ENCODE results near the gene GIPC2.
A peak's percentile ranks its signal among the peaks of the same experiment; 100 is the strongest.
"Not testable (repeated sequence)": the region's sequence is repeated elsewhere in the genome, so short reads cannot be mapped to it uniquely, and the experiment has no call there.

The GIPC2 gene

DNA sequence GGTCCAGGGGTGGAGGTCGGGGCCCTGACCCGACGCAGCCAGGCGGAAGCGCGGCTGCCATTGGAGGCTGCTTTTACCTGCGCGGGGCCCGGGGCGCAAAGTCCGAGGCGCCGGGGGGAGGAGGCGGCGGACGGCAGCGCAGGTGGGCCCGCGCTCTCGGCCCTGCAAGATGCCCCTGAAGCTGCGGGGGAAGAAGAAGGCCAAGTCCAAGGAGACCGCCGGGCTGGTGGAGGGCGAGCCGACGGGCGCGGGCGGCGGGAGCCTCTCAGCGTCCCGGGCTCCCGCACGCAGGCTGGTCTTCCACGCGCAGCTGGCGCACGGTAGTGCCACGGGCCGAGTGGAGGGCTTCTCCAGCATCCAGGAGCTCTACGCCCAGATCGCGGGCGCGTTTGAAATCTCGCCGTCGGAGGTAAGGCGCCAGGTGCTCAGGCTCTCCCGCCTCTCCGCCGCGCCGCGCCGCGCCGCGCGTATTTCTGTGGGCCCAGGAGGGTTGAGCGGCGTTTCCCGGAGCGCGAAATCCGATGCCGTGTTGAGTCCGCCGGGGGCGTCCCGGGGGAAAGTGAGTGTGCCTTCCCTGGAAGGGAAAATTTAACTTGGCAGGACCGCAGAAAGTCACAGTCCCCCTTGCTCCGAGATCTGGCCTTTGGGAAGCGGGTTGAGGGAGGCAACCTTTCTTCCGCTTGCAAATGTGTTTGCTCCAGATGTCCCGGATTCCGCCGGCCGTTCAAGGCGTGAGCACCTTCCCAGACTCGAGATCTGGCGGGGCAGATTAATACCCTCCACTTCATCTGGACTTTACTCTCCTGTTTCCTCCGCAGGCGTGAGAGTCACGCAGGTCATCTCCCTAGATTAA, at the start of gene GIPC2:
GIPC2 (plus strand) TSS at position 41 of the 853 bp plus-strand sequence; CDS start at position 170, 129 bp downstream.
- Histone ChIP-seq H3K9ac (ENCODE audit: low read depth, low read length) (peak within 1 kb of the TSS; percentile 69), H3K27me3 (ENCODE audit: control insufficient read depth, insufficient read depth, low read length) (peaks cover 44% of the 10 kb centered on the region), H3K4me1 (ENCODE audit: control insufficient read depth, insufficient read depth, low read length) (peaks cover 16% of the 10 kb centered on the region; the same call in 1 of the 2 replicates), H3K27ac (ENCODE audit: low read depth, low read length) (no peak within 1 kb of the TSS), H3K9me3 (ENCODE audit: control insufficient read depth, insufficient read depth, low read length) (no peaks in the 10 kb centered on the region), H3K36me3 (ENCODE audit: control insufficient read depth, insufficient read depth, low read length) (no peaks in the 10 kb centered on the region), H3K4me3 (ENCODE audit: low read depth, low read length) (peak within 1 kb of the TSS; percentile 76)

GRCh38 chr1:77996734-77997133, 49.0 kb upstream of the GIPC2 start:
- Histone ChIP-seq H3K4me3 (ENCODE audit: low read depth, low read length) (no peak overlapping the region), H3K27me3 (ENCODE audit: control insufficient read depth, insufficient read depth, low read length) (no peaks in the 10 kb centered on the region), H3K9me3 (ENCODE audit: control insufficient read depth, insufficient read depth, low read length) (no peaks in the 10 kb centered on the region), H3K4me1 (ENCODE audit: control insufficient read depth, insufficient read depth, low read length) (no peaks in the 10 kb centered on the region), H3K27ac (ENCODE audit: low read depth, low read length) (no peak overlapping the region), H3K36me3 (ENCODE audit: control insufficient read depth, insufficient read depth, low read length) (peaks cover 24% of the 10 kb centered on the region), H3K9ac (ENCODE audit: low read depth, low read length) (no peak overlapping the region)

- H3K4me3 ChIP-seq (ENCODE audit: low read depth, low read length); H3K9ac ChIP-seq (ENCODE audit: low read depth, low read length); H3K9me3 ChIP-seq (ENCODE audit: control insufficient read depth, insufficient read depth, low read length); H3K27ac ChIP-seq (ENCODE audit: low read depth, low read length); H3K36me3 ChIP-seq (ENCODE audit: control insufficient read depth, insufficient read depth, low read length); H3K27me3 ChIP-seq (ENCODE audit: control insufficient read depth, insufficient read depth, low read length): not testable (repeated sequence)
- H3K4me1 ChIP-seq (ENCODE audit: control insufficient read depth, insufficient read depth, low read length) = peaks cover 12% of the 10 kb centered on the region
Measured at GRCh38 chr1:78000536-78000935, 45.2 kb upstream of the GIPC2 start.

GRCh38 chr1:78003070-78003746, 42.6 kb upstream of the GIPC2 start:
- H3K9ac ChIP-seq (ENCODE audit: low read depth, low read length) = no peak overlapping the region
- H3K9me3 ChIP-seq (ENCODE audit: control insufficient read depth, insufficient read depth, low read length) = no peaks in the 10 kb centered on the region
- no peaks in the 10 kb centered on the region for H3K27me3 ChIP-seq (ENCODE audit: control insufficient read depth, insufficient read depth, low read length)
- H3K36me3 ChIP-seq (ENCODE audit: control insufficient read depth, insufficient read depth, low read length) = no peaks in the 10 kb centered on the region
- no peak overlapping the region; the same call in 1 of the 2 replicates for H3K4me3 ChIP-seq (ENCODE audit: low read depth, low read length)
- peaks cover 12% of the 10 kb centered on the region for H3K4me1 ChIP-seq (ENCODE audit: control insufficient read depth, insufficient read depth, low read length)
- peak overlapping the region; percentile 50 for H3K27ac ChIP-seq (ENCODE audit: low read depth, low read length)

GRCh38 chr1:78003882-78004718, 41.7 kb upstream of the GIPC2 start:
- Histone ChIP-seq H3K9ac (ENCODE audit: low read depth, low read length) (peak overlapping the region; percentile 89), H3K36me3 (ENCODE audit: control insufficient read depth, insufficient read depth, low read length) (no peaks in the 10 kb centered on the region), H3K9me3 (ENCODE audit: control insufficient read depth, insufficient read depth, low read length) (no peaks in the 10 kb centered on the region), H3K4me3 (ENCODE audit: low read depth, low read length) (peak overlapping the region; percentile 60), H3K27ac (ENCODE audit: low read depth, low read length) (peak overlapping the region; percentile 97), H3K27me3 (ENCODE audit: control insufficient read depth, insufficient read depth, low read length) (no peaks in the 10 kb centered on the region), H3K4me1 (ENCODE audit: control insufficient read depth, insufficient read depth, low read length) (peaks cover 12% of the 10 kb centered on the region)

GRCh38 chr1:78004719-78005447, 40.9 kb upstream of the GIPC2 start, which contains the start of gene DNAJB4:
Gene DNAJB4, plus strand, starts transcription at chr1:78004939. Its CDS starts 172 bp downstream, at chr1:78005111.
- H3K4me1 ChIP-seq (ENCODE audit: control insufficient read depth, insufficient read depth, low read length) = peaks cover 12% of the 10 kb centered on the region
- peak within 1 kb of the TSS; percentile 60 for H3K4me3 ChIP-seq (ENCODE audit: low read depth, low read length)
- no peaks in the 10 kb centered on the region for H3K9me3 ChIP-seq (ENCODE audit: control insufficient read depth, insufficient read depth, low read length)
- no peaks in the 10 kb centered on the region for H3K27me3 ChIP-seq (ENCODE audit: control insufficient read depth, insufficient read depth, low read length)
- peak within 1 kb of the TSS; percentile 97 for H3K27ac ChIP-seq (ENCODE audit: low read depth, low read length)
- peak within 1 kb of the TSS; percentile 89 for H3K9ac ChIP-seq (ENCODE audit: low read depth, low read length)
- H3K36me3 ChIP-seq (ENCODE audit: control insufficient read depth, insufficient read depth, low read length) = no peaks in the 10 kb centered on the region

DNA sequence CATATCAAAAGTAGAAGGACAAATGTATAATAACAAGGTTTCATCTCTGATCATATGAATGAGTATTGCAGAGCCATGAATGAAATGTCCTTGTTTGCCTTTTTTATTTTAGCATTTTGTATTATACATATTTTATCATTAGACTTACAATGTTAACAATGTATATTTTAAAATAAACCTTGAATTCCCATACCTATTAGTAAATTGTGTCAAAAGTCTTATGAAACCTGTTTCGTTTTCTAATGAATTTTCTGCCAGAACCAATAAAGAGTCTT, 40.4 kb upstream of the GIPC2 start:
- Histone ChIP-seq H3K4me1 (ENCODE audit: control insufficient read depth, insufficient read depth, low read length) (peaks cover 12% of the 10 kb centered on the region), H3K9me3 (ENCODE audit: control insufficient read depth, insufficient read depth, low read length) (no peaks in the 10 kb centered on the region), H3K36me3 (ENCODE audit: control insufficient read depth, insufficient read depth, low read length) (no peaks in the 10 kb centered on the region), H3K27ac (ENCODE audit: low read depth, low read length) (peak overlapping the region; percentile 97), H3K27me3 (ENCODE audit: control insufficient read depth, insufficient read depth, low read length) (no peaks in the 10 kb centered on the region), H3K9ac (ENCODE audit: low read depth, low read length) (peak overlapping the region; percentile 89; the same call in 1 of the 2 replicates), H3K4me3 (ENCODE audit: low read depth, low read length) (peak overlapping the region; percentile 60)

DNA sequence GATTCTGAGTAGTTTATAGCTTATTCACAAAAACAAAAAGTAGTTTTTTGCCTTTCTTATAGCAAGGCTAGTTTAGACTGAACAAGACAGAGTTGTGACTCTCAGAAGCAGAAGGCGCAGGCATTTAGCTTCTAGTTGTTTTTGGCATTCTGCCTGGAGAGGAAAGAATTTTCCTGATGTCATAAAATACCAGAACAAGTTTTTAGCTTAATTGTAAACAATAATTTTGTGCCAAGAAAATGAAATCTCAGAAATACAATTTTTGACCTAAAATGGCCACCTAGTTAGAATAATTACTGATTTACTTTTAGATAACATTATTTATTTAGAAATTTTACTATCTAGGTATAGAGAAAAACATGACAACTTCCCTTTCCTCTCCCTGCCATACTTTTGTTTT, 40.0 kb upstream of the GIPC2 start:
- H3K27ac ChIP-seq (ENCODE audit: low read depth, low read length) = no peak overlapping the region
- H3K4me1 ChIP-seq (ENCODE audit: control insufficient read depth, insufficient read depth, low read length) = peaks cover 12% of the 10 kb centered on the region
- H3K9me3 ChIP-seq (ENCODE audit: control insufficient read depth, insufficient read depth, low read length) = no peaks in the 10 kb centered on the region
- no peaks in the 10 kb centered on the region for H3K36me3 ChIP-seq (ENCODE audit: control insufficient read depth, insufficient read depth, low read length)
- peak overlapping the region; percentile 60 for H3K4me3 ChIP-seq (ENCODE audit: low read depth, low read length)
- no peak overlapping the region; the same call in 1 of the 2 replicates for H3K9ac ChIP-seq (ENCODE audit: low read depth, low read length)
- H3K27me3 ChIP-seq (ENCODE audit: control insufficient read depth, insufficient read depth, low read length) = no peaks in the 10 kb centered on the region

DNA sequence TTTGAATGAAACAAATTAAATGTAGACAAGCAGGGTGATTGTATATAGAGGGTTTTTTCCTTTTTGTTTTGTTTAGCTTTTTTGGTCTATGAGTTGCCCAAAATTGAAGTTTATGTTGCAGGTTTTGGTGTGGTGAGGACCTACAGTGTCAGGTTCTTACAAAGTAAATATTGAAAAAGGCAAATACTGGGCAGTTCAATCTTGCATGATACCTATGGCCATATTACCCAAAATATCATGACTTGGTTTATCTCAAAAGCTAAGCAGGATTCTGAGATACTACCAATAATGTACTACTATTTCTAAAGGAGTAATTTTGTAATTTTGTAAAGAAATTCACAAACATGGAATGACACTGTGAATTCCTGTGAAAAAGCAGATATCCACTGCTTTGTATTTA, 39.2 kb upstream of the GIPC2 start:
- Histone ChIP-seq H3K9ac (ENCODE audit: low read depth, low read length) (no peak overlapping the region), H3K27ac (ENCODE audit: low read depth, low read length) (peak overlapping the region; percentile 7), H3K9me3 (ENCODE audit: control insufficient read depth, insufficient read depth, low read length) (no peaks in the 10 kb centered on the region), H3K27me3 (ENCODE audit: control insufficient read depth, insufficient read depth, low read length) (no peaks in the 10 kb centered on the region), H3K36me3 (ENCODE audit: control insufficient read depth, insufficient read depth, low read length) (no peaks in the 10 kb centered on the region), H3K4me1 (ENCODE audit: control insufficient read depth, insufficient read depth, low read length) (peaks cover 12% of the 10 kb centered on the region), H3K4me3 (ENCODE audit: low read depth, low read length) (peak overlapping the region; percentile 60; the same call in 1 of the 2 replicates)

DNA sequence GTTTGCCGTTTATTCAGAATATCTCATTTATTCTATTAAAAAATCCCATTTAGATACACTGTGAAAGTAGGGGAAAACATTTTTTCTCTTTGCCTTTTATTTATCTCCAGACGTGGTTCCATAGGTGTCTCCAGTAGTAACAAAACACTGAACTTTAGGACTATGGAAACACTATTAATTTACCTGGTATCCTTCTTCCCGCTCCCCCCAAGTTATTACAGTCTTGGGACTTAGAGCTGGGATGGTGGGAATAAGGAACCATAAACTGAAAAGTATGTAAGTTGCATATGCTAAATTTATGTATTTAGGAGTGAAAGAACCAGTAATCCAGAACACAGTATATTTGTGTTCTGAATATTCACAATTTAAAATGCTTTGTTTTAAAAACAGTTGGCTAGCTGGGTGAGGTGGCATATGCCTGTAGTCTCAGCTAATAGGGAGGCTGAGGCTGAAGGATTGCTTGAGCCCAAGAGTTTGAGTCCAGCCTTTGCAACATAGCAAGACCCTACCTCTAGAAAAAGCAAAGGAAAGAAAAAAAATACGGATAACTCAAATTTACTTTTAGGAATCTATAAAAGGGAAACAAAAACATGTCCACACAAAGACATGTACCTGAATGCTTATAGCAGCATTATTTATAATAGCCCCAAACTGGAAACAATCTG, 38.0 kb upstream of the GIPC2 start:
- no peaks in the 10 kb centered on the region for H3K27me3 ChIP-seq (ENCODE audit: control insufficient read depth, insufficient read depth, low read length)
- H3K9ac ChIP-seq (ENCODE audit: low read depth, low read length) = no peak overlapping the region
- H3K9me3 ChIP-seq (ENCODE audit: control insufficient read depth, insufficient read depth, low read length) = no peaks in the 10 kb centered on the region
- H3K27ac ChIP-seq (ENCODE audit: low read depth, low read length) = no peak overlapping the region
- H3K4me3 ChIP-seq (ENCODE audit: low read depth, low read length) = no peak overlapping the region
- H3K36me3 ChIP-seq (ENCODE audit: control insufficient read depth, insufficient read depth, low read length) = no peaks in the 10 kb centered on the region
- peaks cover 11% of the 10 kb centered on the region for H3K4me1 ChIP-seq (ENCODE audit: control insufficient read depth, insufficient read depth, low read length)

All from HUES48 (cell line).